ENCODE data around the gene EFEMP1. TPM values are rescaled to one million over a fixed set of nuclear protein-coding genes. Genes with fewer than 3 reads are reported as not detected.

EFEMP1 gene
- total RNA-seq = 1,158 and 1,797 TPM in 2 replicates

GRCh38 chr2:55923091-55923981 lies at the start of gene EFEMP1:
Gene EFEMP1, minus strand, starts transcription at chr2:55923782. Its CDS starts 1,342 bp downstream, at chr2:55922440.
- no peak for DNase-seq (ENCODE audit: extremely low read depth, low read depth, low spot score)

DNA sequence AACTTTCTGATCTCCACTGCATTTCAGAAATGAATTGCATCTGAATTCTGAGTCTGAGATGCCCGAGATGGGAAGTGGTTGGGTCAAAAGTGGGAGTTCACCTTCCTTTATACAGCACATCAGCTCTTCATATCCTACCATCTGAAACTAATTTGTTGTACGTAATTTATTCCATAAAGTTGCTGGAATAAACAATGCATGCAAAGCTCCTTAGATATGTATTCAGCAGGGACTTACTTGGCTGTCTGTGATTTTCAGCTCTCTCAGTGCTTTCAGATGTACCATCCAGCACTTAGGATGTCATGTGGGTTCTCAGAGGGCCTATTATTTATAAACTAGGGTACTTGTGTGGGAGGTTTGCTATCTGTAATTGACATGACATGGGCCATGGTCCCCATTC lies 46.9 kb upstream of the EFEMP1 start:
- no peak for DNase-seq (ENCODE audit: extremely low read depth, low read depth, low spot score)

DNA sequence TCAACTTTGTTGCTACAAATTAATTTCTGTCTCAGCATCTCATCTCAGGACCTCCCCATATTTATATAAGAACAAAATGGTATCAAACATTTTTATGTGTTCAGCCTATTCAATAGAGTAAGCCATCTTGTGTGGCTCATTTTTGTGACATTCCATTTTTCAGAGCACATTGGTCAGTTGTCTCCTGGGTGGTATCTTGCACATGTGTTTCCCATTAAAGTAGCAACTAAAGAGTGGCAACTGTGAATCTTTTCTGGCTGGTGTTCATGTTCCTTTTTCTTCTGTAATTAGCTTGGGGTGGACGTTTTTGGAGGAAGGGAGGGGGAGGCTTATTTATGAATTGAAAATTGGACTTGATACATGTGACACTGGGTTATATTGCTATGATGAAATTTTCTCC lies 45.4 kb upstream of the EFEMP1 start:
- no peak for DNase-seq (ENCODE audit: extremely low read depth, low read depth, low spot score)

- no peak for DNase-seq (ENCODE audit: extremely low read depth, low read depth, low spot score)
These were observed 43.0 kb upstream of the EFEMP1 start for GRCh38 chr2:55966401-55967118.

DNA sequence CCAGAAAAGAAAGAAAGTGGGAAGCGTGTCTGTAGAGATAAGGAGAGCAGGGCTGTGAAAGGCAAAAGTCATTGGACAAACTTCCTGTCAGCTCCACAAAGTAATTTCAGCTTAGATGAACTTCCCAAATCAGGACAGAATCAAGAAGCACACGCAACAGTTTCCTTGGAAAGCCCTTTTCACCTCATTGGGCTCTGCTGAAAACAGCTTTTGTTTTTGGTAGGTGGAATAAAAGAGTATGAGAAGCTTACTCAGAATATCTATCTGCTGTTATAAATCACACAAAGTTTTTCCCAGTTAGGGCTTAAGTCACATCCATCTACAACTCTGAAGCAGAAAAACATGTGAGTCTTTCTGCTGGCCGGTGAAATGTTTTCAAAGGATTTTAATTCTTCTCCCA lies 42.4 kb upstream of the EFEMP1 start:
- peak; percentile 89 for DNase-seq (ENCODE audit: extremely low read depth, low read depth, low spot score)

DNA sequence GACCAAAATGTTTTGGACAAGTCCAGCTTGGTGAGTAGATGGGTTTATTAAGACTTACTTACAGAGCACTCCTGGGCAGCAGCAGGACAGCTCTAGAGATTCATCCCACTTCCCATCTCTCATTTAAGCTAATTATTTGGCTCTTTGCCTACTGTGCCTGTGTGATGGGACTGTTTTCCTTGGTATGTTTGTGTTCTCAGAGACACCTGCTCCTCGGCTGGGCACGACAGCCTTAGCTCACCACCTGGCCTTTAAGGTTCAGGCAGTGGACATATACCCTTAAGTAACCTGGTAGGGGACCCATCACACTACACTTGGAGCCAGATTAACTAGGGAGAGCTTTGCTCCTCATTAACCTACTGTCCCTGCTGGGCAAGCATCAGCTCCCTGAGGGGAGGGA lies 41.7 kb upstream of the EFEMP1 start:
- DNase-seq (ENCODE audit: extremely low read depth, low read depth, low spot score) = no peak

- DNase-seq (ENCODE audit: extremely low read depth, low read depth, low spot score) = no peak
These were observed 39.3 kb upstream of the EFEMP1 start for GRCh38 chr2:55962915-55963314.

DNA sequence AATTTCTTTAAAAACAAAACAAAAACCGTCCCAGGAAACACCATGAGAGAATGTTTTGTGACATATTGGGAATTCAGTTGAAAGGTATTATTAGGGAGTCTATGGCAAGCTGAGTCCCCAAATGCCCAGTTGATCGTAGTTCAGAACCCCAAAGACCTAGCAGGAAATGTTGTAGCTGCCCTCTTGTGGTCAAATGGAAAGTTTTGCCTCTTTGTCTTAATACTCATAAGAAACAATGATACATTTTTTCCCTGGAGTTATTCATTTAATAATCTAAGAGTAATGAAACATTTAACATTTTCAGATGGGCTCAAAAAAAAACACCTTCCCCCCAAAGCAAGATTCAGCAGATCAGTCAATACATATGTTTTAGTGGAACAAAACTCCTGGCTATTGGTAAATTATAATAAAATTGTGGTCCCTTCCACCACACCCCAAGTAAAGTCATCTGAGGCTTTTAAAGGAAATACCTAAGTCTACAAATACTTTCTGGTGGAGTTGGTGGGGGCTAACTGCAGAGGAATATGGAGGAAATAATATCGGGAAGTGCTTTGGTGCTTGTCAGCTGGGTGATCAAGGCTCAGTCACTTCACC lies 37.8 kb upstream of the EFEMP1 start:
- no peak for DNase-seq (ENCODE audit: extremely low read depth, low read depth, low spot score)

GRCh38 chr2:55958756-55959155 lies 35.2 kb upstream of the EFEMP1 start:
- DNase-seq (ENCODE audit: extremely low read depth, low read depth, low spot score) = no peak

- DNase-seq (ENCODE audit: extremely low read depth, low read depth, low spot score) = no peak
These were observed 33.6 kb upstream of the EFEMP1 start for GRCh38 chr2:55957142-55957541.

DNA sequence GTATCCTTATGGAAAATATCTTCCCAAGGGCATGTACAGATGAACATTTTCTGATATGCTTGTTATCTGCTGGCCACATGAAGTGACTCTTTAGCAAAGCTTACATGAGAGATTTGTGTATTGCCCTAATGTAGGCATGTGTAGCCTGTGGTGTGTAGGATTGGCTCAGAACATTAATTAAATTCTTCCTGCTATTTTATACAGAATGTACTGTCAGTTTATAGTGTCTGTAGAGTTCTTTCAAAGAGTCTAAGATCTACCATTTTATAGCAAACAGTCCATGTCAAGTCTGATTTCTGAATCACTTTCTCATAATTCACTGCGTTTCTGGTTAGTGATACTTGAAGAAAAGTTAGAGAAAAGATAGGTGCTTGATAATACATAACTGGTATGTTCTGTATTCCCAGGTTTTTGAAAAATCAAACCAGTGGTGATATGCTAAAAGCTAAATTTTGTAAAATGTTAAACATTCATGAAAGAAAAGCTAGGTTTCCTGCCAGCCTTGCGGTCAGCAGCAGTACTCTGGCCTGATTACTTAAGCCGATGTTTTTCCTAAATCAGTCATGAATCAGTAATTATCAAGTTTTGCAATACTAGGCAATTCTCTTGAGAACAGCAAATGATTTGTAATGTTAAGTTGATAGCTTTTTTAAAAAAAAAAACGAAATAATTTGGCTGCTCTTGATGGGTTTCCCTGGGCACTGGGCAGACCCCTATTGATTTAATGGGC lies 30.9 kb upstream of the EFEMP1 start:
- DNase-seq (ENCODE audit: extremely low read depth, low read depth, low spot score) = no peak

- DNase-seq (ENCODE audit: extremely low read depth, low read depth, low spot score) = no peak
These were observed 28.8 kb upstream of the EFEMP1 start for GRCh38 chr2:55952415-55952814.

GRCh38 chr2:55951533-55951932 lies 28.0 kb upstream of the EFEMP1 start:
- no peak for DNase-seq (ENCODE audit: extremely low read depth, low read depth, low spot score)

- no peak for DNase-seq (ENCODE audit: extremely low read depth, low read depth, low spot score)
These were observed 26.0 kb upstream of the EFEMP1 start for GRCh38 chr2:55949613-55950012.

- DNase-seq (ENCODE audit: extremely low read depth, low read depth, low spot score) = no peak
These were observed 25.6 kb upstream of the EFEMP1 start for GRCh38 chr2:55949211-55949610.

DNA sequence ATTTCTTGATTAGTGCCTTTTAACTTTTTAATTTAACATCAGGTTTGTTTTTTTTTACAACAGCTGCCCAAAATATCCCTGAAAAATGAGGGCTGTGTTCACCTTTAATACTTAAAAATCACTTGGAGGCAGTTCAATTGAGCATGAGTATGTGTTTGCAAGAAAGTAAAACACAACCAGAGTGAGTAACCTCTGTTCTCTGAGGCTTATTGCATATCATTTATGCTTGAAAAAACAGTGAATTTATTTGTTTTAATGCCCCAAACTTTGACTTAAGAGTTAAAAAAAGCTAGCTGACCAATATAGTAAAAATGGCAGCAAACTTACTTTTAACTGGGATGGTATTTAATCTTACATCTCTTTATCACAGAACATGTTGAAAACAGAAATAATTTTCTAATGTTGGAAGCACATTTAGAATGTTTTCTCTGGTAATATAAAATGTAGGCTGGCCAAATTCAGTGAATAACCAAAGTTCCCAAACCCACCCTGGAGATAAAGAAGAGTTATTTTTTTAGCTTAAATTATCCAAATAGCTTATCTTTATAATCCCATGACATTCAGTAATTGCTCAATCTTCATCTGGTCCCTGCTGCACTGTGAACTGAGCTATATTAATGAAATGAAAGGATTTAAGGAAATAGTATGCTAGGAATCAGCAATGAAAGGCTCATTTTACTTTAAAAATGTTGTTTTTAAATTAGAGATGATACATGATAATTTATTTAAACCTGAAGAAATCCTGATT lies 24.8 kb upstream of the EFEMP1 start:
- no peak for DNase-seq (ENCODE audit: extremely low read depth, low read depth, low spot score)

DNA sequence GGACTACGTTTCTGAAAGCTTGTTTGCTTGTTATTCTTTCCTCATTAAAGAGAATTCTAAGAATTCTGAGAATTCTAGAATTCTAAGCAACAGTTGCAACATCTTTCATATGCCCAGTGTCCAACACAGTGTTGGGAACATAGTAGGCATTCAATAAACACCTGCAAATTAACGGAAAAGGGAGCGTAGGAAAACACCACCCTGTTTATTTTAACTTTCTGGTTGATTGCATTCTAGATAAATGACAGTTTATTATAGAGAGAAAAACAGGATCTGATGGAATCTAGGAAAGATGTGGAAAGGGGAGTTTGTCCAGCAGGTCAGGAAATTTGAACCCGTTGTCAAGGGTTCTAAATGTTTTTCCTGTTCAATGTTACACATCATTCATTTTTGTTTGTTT lies 24.2 kb upstream of the EFEMP1 start:
- DNase-seq (ENCODE audit: extremely low read depth, low read depth, low spot score) = no peak

- no peak for DNase-seq (ENCODE audit: extremely low read depth, low read depth, low spot score)
These were observed 23.2 kb upstream of the EFEMP1 start for GRCh38 chr2:55946793-55947192.

DNA sequence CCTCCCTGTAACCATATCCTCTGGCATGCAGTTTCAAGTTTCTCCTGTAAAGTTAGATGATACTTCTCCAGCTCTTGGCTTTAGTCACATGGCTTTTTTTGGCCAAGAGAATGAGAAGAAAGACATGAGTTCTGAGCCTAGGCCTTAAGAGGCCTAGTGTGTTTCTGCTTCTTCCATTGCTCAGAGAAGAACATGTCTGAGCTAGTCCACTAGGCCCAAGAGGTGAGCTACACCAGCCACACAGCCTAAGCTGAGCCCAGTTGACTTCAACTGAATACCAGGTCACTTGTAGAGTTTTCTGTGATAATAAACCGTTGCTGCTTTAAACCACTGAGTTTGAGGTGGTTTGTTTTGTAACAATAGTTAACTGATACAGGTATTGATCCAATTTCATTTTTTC lies 19.9 kb upstream of the EFEMP1 start:
- DNase-seq (ENCODE audit: extremely low read depth, low read depth, low spot score) = no peak

DNA sequence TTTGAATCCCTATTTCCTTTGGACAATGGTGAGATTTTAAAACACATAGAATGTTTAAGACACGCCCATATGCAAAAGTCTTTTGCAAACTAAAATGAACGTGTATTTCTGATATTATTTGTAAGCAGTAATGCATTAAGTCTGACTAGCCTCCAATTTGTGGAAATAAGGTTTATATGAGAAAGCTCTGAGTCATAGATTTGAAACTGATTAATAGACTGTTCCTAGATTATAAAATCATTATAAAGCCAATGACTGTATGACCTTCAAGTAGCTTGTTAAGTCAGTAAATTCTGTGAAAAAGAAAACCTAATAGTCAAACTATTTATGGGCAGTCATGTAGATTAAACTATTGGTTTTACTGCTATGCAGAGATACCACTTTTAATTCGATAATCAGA lies 12.8 kb upstream of the EFEMP1 start:
- no peak for DNase-seq (ENCODE audit: extremely low read depth, low read depth, low spot score)

Measured in glomerular endothelial cell (primary cell).